Mesenchymal stem cell (in vitro differentiated cells and primary cell): ENCODE data around the gene OR6M1.

ENCODE experiments used
- DNase-seq: peaks from one replicate; pipeline ENCODE4 v3.0.0-alpha.2; 2013
- H2AFZ ChIP-seq: one replicate; pipeline ENCODE4 v1.6.1; 2013; ENCODE audit warnings: low read depth, mild to moderate bottlenecking, control low read depth, inconsistent platforms, low read length, moderate library complexity
- H2AK5ac ChIP-seq: 2 replicates; pipeline ENCODE4 v1.6.1; 2013; ENCODE audit warnings: low read length, moderate library complexity, mild to moderate bottlenecking, inconsistent platforms; ENCODE audit not compliant: severe bottlenecking
- H2BK120ac ChIP-seq: one replicate; pipeline ENCODE4 v1.6.1; 2013; ENCODE audit warnings: low read depth, mild to moderate bottlenecking, inconsistent platforms, low read length, moderate library complexity
- H2BK12ac ChIP-seq, 2 experiments: one replicate each; pipeline ENCODE4 v1.6.1; 2013; ENCODE audit warnings: inconsistent platforms in 2 of 2, low read length in 2 of 2, mild to moderate bottlenecking in 2 of 2, moderate library complexity in 2 of 2, control low read depth in 1 of 2
- H2BK15ac ChIP-seq: one replicate; pipeline ENCODE4 v1.6.1; 2013; ENCODE audit warnings: mild to moderate bottlenecking, low read depth, inconsistent platforms; ENCODE audit not compliant: poor library complexity, severe bottlenecking
- H2BK5ac ChIP-seq: 2 replicates; pipeline ENCODE4 v1.6.1; 2013; ENCODE audit warnings: low read depth, mild to moderate bottlenecking, low read length, control low read depth, inconsistent platforms; ENCODE audit not compliant: poor library complexity, severe bottlenecking
- H3K14ac ChIP-seq, 2 experiments: one replicate each; pipeline ENCODE4 v1.6.1; 2013; ENCODE audit warnings: inconsistent platforms in 2 of 2, low read length in 2 of 2, control low read depth in 1 of 2, mild to moderate bottlenecking in 1 of 2, moderate library complexity in 1 of 2
- H3K18ac ChIP-seq, 2 experiments: one replicate each; pipeline ENCODE4 v1.6.1; 2013; ENCODE audit warnings: inconsistent platforms in 2 of 2, low read length in 2 of 2, control low read depth in 1 of 2, low read depth in 1 of 2, mild to moderate bottlenecking in 1 of 2
- H3K23ac ChIP-seq, 2 experiments: one replicate each; pipeline ENCODE4 v1.6.1; 2013; ENCODE audit warnings: inconsistent platforms in 2 of 2, low read length in 2 of 2, mild to moderate bottlenecking in 2 of 2, moderate library complexity in 2 of 2, control low read depth in 1 of 2
- H3K27ac ChIP-seq: 2 replicates; pipeline ENCODE4 v1.5.1; 2013; ENCODE audit warnings: mild to moderate bottlenecking, moderate library complexity, low read length, control low read depth, inconsistent platforms; ENCODE audit not compliant: poor library complexity, severe bottlenecking
- H3K27me3 ChIP-seq, 2 experiments: 2 replicates each; pipeline versions ENCODE4 v1.6.1 to v1.7.0; 2013; ENCODE audit warnings: low read length in 2 of 2, mild to moderate bottlenecking in 2 of 2, moderate library complexity in 2 of 2, control low read depth in 1 of 2, inconsistent platforms in 1 of 2; ENCODE audit not compliant: control insufficient read depth in 1 of 2, insufficient read depth in 1 of 2
- H3K36me3 ChIP-seq, 2 experiments: 2 replicates each; pipeline versions ENCODE4 v1.6.1 to v1.7.0; 2013; ENCODE audit warnings: low read length in 2 of 2, control low read depth in 1 of 2, inconsistent platforms in 1 of 2, low read depth in 1 of 2, mild to moderate bottlenecking in 1 of 2; ENCODE audit not compliant: insufficient read depth in 2 of 2, control insufficient read depth in 1 of 2
- H3K4ac ChIP-seq, 2 experiments: one replicate each; pipeline ENCODE4 v1.6.1; 2013; ENCODE audit warnings: inconsistent platforms in 2 of 2, low read length in 2 of 2, mild to moderate bottlenecking in 2 of 2, moderate library complexity in 2 of 2, control low read depth in 1 of 2, low read depth in 1 of 2
- H3K4me1 ChIP-seq: 2 replicates; pipeline ENCODE4 v1.6.1; 2013; ENCODE audit warnings: low read depth, low read length, control low read depth; ENCODE audit not compliant: control insufficient read depth, insufficient read depth
- H3K4me2 ChIP-seq: 2 replicates; pipeline ENCODE4 v1.6.1; 2013; ENCODE audit warnings: low read length, mild to moderate bottlenecking, inconsistent platforms; ENCODE audit not compliant: poor library complexity, severe bottlenecking
- H3K4me3 ChIP-seq, 2 experiments: 2 replicates each; pipeline versions ENCODE4 v1.5.1 to v1.7.0; 2013; ENCODE audit warnings: low read length in 2 of 2, mild to moderate bottlenecking in 2 of 2, control low read depth in 1 of 2, low read depth in 1 of 2; ENCODE audit not compliant: insufficient read depth in 1 of 2
- H3K79me1 ChIP-seq: replicated peaks from 2 replicates; pipeline ENCODE4 v1.6.1; 2013; ENCODE audit warnings: mild to moderate bottlenecking, control low read depth, low read length, inconsistent platforms; ENCODE audit not compliant: poor library complexity, severe bottlenecking
- H3K9ac ChIP-seq: 2 replicates; pipeline ENCODE4 v1.7.0; 2013; ENCODE audit warnings: mild to moderate bottlenecking, low read length, moderate library complexity
- H3K9me3 ChIP-seq: 2 replicates; pipeline ENCODE4 v1.7.0; 2013; ENCODE audit warnings: mild to moderate bottlenecking, low read length; ENCODE audit not compliant: control insufficient read depth
- H4K8ac ChIP-seq: one replicate; pipeline ENCODE4 v1.6.1; 2013; ENCODE audit warnings: inconsistent platforms, mild to moderate bottlenecking, low read length, moderate library complexity
- H4K91ac ChIP-seq: one replicate; pipeline ENCODE4 v1.6.1; 2013; ENCODE audit warnings: mild to moderate bottlenecking, low read length, inconsistent platforms
- WGBS: methylation state at CpG from one replicate; pipeline ENCODE4 v1.1.7; 2013; ENCODE audit warnings: mixed read lengths; 5-methylcytosine and 5-hydroxymethylcytosine counted together

The OR6M1 gene

GRCh38 chr11:123796226-123796625 is 9.9 kb downstream of the OR6M1 start:
- no peak overlapping the region for H2AFZ ChIP-seq
- no peak overlapping the region for H3K4ac ChIP-seq
- no peak overlapping the region for H2BK12ac ChIP-seq
- H2BK5ac ChIP-seq: no peak overlapping the region
- no peak overlapping the region for H3K18ac ChIP-seq
- WGBS: 93% methylated on average over 1 of the region's 1 CpG
- H3K14ac ChIP-seq: no peak overlapping the region
- no peak for DNase-seq
- H2BK120ac ChIP-seq: no peak overlapping the region
- no peak overlapping the region for H3K27ac ChIP-seq
- no peak overlapping the region for H2BK15ac ChIP-seq
- no peak overlapping the region for H3K4me2 ChIP-seq
- H4K91ac ChIP-seq: no peak overlapping the region
- no peak overlapping the region for H2AK5ac ChIP-seq
- H3K79me1 ChIP-seq: no peaks in the 10 kb centered on the region
- H3K27me3 ChIP-seq: no peaks in the 10 kb centered on the region
- peaks cover 8% of the 10 kb centered on the region for H3K9me3 ChIP-seq
- no peaks in the 10 kb centered on the region for H3K4me1 ChIP-seq
- no peak overlapping the region for H3K4me3 ChIP-seq
- H3K36me3 ChIP-seq: no peaks in the 10 kb centered on the region
- no peak overlapping the region for H3K23ac ChIP-seq
- no peak overlapping the region for H4K8ac ChIP-seq
- no peak overlapping the region for H3K9ac ChIP-seq

GRCh38 chr11:123783536-123783935 is 22.6 kb downstream of the OR6M1 start:
- Histone ChIP-seq H3K14ac (no peak overlapping the region), H2BK120ac (no peak overlapping the region), H3K4ac (no peak overlapping the region), H3K9ac (no peak overlapping the region), H3K27ac (no peak overlapping the region), H2BK12ac (no peak overlapping the region), H2AFZ (no peak overlapping the region), H3K4me1 (no peaks in the 10 kb centered on the region), H2BK5ac (no peak overlapping the region), H3K18ac (no peak overlapping the region), H4K91ac (no peak overlapping the region), H3K4me3 (no peak overlapping the region), H4K8ac (no peak overlapping the region), H2AK5ac (no peak overlapping the region), H3K9me3 (peaks cover 3% of the 10 kb centered on the region), H3K4me2 (no peak overlapping the region), H2BK15ac (no peak overlapping the region), H3K79me1 (no peaks in the 10 kb centered on the region), H3K36me3 (no peaks in the 10 kb centered on the region), H3K23ac (no peak overlapping the region), H3K27me3 (no peaks in the 10 kb centered on the region)
- DNase-seq: no peak
- 83% methylated on average over 1 of the region's 1 CpG for WGBS

GRCh38 chr11:123778511-123778910 is 27.6 kb downstream of the OR6M1 start:
- no peak overlapping the region for H4K8ac ChIP-seq
- no peak overlapping the region for H2BK120ac ChIP-seq
- no peak overlapping the region for H3K4me2 ChIP-seq
- no peak overlapping the region for H2BK15ac ChIP-seq
- H3K79me1 ChIP-seq: no peaks in the 10 kb centered on the region
- H4K91ac ChIP-seq: no peak overlapping the region
- no peak overlapping the region for H3K23ac ChIP-seq
- no peak overlapping the region for H3K9ac ChIP-seq
- H2BK5ac ChIP-seq: no peak overlapping the region
- H3K9me3 ChIP-seq: no peaks in the 10 kb centered on the region
- no peak overlapping the region for H2AFZ ChIP-seq
- no peak overlapping the region for H2AK5ac ChIP-seq
- no peak overlapping the region for H3K18ac ChIP-seq
- DNase-seq: no peak
- no peak overlapping the region for H3K27ac ChIP-seq
- H3K27me3 ChIP-seq: no peaks in the 10 kb centered on the region
- H3K36me3 ChIP-seq: no peaks in the 10 kb centered on the region
- WGBS: 90% methylated on average over 1 of the region's 1 CpG
- H2BK12ac ChIP-seq: no peak overlapping the region
- no peaks in the 10 kb centered on the region for H3K4me1 ChIP-seq
- no peak overlapping the region for H3K14ac ChIP-seq
- H3K4ac ChIP-seq: no peak overlapping the region
- H3K4me3 ChIP-seq: no peak overlapping the region

- Histone ChIP-seq H3K9me3 (no peaks in the 10 kb centered on the region), H2AFZ (no peak overlapping the region), H2BK120ac (no peak overlapping the region), H3K4ac (no peak overlapping the region), H4K8ac (no peak overlapping the region), H3K9ac (no peak overlapping the region), H3K4me3 (no peak overlapping the region), H3K27ac (no peak overlapping the region), H3K14ac (no peak overlapping the region), H3K23ac (no peak overlapping the region), H2BK5ac (no peak overlapping the region), H2BK12ac (no peak overlapping the region), H3K4me1 (no peaks in the 10 kb centered on the region), H2AK5ac (no peak overlapping the region), H3K79me1 (no peaks in the 10 kb centered on the region), H3K36me3 (no peaks in the 10 kb centered on the region), H4K91ac (no peak overlapping the region), H3K4me2 (no peak overlapping the region), H3K18ac (no peak overlapping the region), H3K27me3 (no peaks in the 10 kb centered on the region), H2BK15ac (no peak overlapping the region)
- 47% methylated on average over 3 of the region's 4 CpGs for WGBS
- no peak for DNase-seq
Observed at GRCh38 chr11:123775715-123776549, 30.2 kb downstream of the OR6M1 start.
